Suprapubic skin (tissue), 4 donors: ENCODE results near the gene MBTPS2. TPM values are rescaled to one million over a fixed set of nuclear protein-coding genes. Genes with fewer than 3 reads are reported as not detected.

Source experiments
- DNase-seq, 2 donors: peaks; one replicate each; pipeline ENCODE4 v3.0.0-alpha.2; 2019; ENCODE audit warnings: low spot score in 2 of 2
- H3K27ac ChIP-seq: fragments of 200-600 bp; sonication (generic); one replicate; pipeline ENCODE4 v1.5.1; 2019
- H3K27me3 ChIP-seq: fragments of 200-600 bp; sonication (generic); one replicate; pipeline ENCODE4 v1.5.1; 2019
- H3K36me3 ChIP-seq: fragments of 200-600 bp; sonication (generic); one replicate; pipeline ENCODE4 v1.5.1; 2019
- H3K4me1 ChIP-seq: fragments of 200-600 bp; sonication (generic); one replicate; pipeline ENCODE4 v1.5.1; 2019
- H3K4me3 ChIP-seq: fragments of 200-600 bp; sonication (generic); one replicate; pipeline ENCODE4 v1.5.1; 2019; ENCODE audit warnings: mild to moderate bottlenecking
- H3K9me3 ChIP-seq: fragments of 200-600 bp; sonication (generic); one replicate; pipeline ENCODE4 v1.5.1; 2019
- EP300 ChIP-seq: sonication (generic); formaldehyde crosslinking; IDR thresholded peaks from one replicate; pipeline ENCODE4 v1.6.1; 2017; ENCODE audit warnings: antibody characterized with exemption
- POLR2A ChIP-seq, 2 donors: fragments of 450-650 bp; IDR thresholded peaks; one replicate each; pipeline ENCODE4 v1.6.1; 2017; ENCODE audit warnings: antibody characterized with exemption in 2 of 2, mild to moderate bottlenecking in 2 of 2, moderate library complexity in 2 of 2
- POLR2AphosphoS5 ChIP-seq, 3 donors: sonication (generic); formaldehyde crosslinking; IDR thresholded peaks; one replicate each; pipeline ENCODE4 v1.6.1; 2017; ENCODE audit warnings: antibody characterized with exemption in 3 of 3
- WGBS: methylation state at CpG from one replicate; pipeline ENCODE4 v1.1.5; 2018; 5-methylcytosine and 5-hydroxymethylcytosine counted together
- total RNA-seq, 4 donors: library from RNA; depleted of rRNA; stranded (reverse); fragments of >200 nt; gene quantifications; one replicate each; pipeline ENCODE4 v1.1.0, GENCODE V29; 2016
- TF ChIP-seq, protein P1 (sequence below), 2 donors: fragments of 200-600 bp in 1 of 2; fragments of 450-650 bp in 1 of 2; sonication (generic) in 1 of 2; IDR thresholded peaks; one replicate each; pipeline ENCODE4 v1.5.1; 2016 to 2019; ENCODE audit warnings: antibody characterized with exemption in 2 of 2, mild to moderate bottlenecking in 1 of 2, moderate library complexity in 1 of 2

Gene MBTPS2
- total RNA-seq, 4 donors from 2014 or later = 4.5 to 8.7 (median 5.7) TPM

DNA sequence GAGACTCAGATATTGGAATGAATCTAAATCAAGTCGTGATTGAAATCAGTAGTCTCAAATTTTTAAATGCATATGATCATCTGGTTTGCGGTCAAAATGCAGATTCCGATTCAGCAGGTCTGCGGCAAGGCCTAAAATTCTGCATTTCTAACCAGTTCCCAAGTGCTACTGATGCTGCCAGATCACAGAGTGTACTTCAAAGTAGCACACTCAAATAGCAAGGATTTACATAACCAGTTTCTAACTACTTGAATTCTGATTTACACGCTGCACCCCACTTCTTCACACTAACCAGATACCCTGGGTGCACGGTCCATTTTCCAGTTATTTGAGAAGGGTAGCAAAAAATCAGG is 752 bp downstream of the MBTPS2 start:
- Histone ChIP-seq H3K9me3 (no peaks in the 10 kb centered on the region), H3K27me3 (no peaks in the 10 kb centered on the region), H3K36me3 (peaks cover 8% of the 10 kb centered on the region), H3K4me1 (peaks cover 7% of the 10 kb centered on the region), H3K4me3 (peak overlapping the region; percentile 68), H3K27ac (no peak overlapping the region)
- TF ChIP-seq EP300 (no peak), POLR2A (IDR thresholded peaks at IDR 0.05) (no peak), POLR2AphosphoS5 (IDR thresholded peaks at IDR 0.05) (no peak)
- TF ChIP-seq, protein P1, sequence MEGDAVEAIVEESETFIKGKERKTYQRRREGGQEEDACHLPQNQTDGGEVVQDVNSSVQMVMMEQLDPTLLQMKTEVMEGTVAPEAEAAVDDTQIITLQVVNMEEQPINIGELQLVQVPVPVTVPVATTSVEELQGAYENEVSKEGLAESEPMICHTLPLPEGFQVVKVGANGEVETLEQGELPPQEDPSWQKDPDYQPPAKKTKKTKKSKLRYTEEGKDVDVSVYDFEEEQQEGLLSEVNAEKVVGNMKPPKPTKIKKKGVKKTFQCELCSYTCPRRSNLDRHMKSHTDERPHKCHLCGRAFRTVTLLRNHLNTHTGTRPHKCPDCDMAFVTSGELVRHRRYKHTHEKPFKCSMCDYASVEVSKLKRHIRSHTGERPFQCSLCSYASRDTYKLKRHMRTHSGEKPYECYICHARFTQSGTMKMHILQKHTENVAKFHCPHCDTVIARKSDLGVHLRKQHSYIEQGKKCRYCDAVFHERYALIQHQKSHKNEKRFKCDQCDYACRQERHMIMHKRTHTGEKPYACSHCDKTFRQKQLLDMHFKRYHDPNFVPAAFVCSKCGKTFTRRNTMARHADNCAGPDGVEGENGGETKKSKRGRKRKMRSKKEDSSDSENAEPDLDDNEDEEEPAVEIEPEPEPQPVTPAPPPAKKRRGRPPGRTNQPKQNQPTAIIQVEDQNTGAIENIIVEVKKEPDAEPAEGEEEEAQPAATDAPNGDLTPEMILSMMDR (IDR thresholded peaks at IDR 0.05) = no peak
- WGBS = 47% methylated on average over 6 of the region's 6 CpGs
- DNase-seq = no peak

DNA sequence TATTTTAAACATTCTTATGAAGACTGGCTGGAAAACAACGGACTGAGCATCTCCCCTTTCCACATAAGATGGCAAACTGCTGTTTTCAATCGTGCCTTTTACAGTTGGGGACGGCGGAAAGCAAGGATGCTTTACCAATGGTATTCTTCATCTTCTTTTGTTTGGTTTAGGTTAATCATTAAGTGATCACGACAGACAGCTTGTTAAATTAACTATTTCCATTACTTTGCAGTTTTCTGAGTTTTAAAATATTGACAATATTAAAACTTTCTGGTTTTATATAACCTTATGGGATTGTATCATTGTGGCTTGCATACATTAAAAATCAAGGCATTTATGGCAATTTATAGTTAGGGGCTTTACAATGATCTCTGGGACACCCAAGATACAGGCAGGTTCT is 3.8 kb downstream of the MBTPS2 start:
- TF ChIP-seq POLR2AphosphoS5 (IDR thresholded peaks at IDR 0.05) (no peak), POLR2A (IDR thresholded peaks at IDR 0.05) (no peak), EP300 (no peak)
- TF ChIP-seq, protein P1 (IDR thresholded peaks at IDR 0.05) = no peak
- DNase-seq = no peak
- Histone ChIP-seq H3K36me3 (peaks cover 24% of the 10 kb centered on the region), H3K9me3 (no peaks in the 10 kb centered on the region), H3K27me3 (no peaks in the 10 kb centered on the region), H3K27ac (no peak overlapping the region), H3K4me1 (peaks cover 7% of the 10 kb centered on the region), H3K4me3 (no peak overlapping the region)
- 69% methylated on average over 5 of the region's 5 CpGs for WGBS

DNA sequence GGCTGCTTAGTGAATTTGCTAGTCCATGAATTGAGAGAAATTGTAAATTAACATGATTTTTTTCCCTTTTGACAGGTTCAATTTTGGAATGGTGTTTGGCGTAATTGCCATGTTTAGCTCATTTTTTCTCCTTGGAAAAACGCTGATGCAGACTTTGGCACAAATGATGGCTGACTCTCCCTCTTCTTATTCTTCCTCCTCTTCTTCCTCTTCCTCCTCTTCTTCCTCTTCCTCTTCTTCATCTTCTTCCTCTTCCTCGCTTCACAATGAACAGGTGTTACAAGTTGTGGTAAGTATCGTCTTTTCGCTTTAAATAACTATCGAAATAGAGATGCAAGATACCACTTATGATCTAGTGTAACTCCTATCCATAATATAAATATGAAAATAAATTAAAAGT is 5.7 kb downstream of the MBTPS2 start:
- WGBS = 89% methylated on average over 6 of the region's 6 CpGs
- no peak for DNase-seq
- Histone ChIP-seq H3K9me3 (no peaks in the 10 kb centered on the region), H3K27me3 (no peaks in the 10 kb centered on the region), H3K27ac (no peak overlapping the region), H3K4me3 (no peak overlapping the region), H3K4me1 (peaks cover 7% of the 10 kb centered on the region), H3K36me3 (peaks cover 25% of the 10 kb centered on the region)
- TF ChIP-seq POLR2AphosphoS5 (IDR thresholded peaks at IDR 0.05) (no peak), EP300 (no peak), POLR2A (IDR thresholded peaks at IDR 0.05) (no peak)
- TF ChIP-seq, protein P1 (IDR thresholded peaks at IDR 0.05) = no peak

DNA sequence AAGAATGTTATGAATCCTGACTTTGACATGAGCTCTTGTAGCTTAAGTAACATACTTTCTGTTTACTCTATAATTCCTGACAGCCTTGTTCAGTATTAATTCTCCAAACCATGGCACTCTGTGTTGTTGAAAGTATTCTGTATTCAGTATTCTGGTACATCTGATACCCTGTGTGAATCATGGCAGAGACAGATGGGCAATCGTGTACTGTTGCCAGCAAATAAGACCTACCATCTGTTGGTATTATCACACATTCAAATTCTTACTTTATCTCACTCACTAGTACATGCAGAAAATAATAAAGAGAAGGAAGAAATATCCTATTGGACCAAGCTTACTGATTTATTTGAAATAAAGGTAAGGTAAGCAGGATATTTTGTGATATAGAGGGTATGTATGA is 7.9 kb downstream of the MBTPS2 start:
- no peak for DNase-seq
- Histone ChIP-seq H3K36me3 (peaks cover 29% of the 10 kb centered on the region), H3K27ac (no peak overlapping the region), H3K27me3 (no peaks in the 10 kb centered on the region), H3K4me1 (no peaks in the 10 kb centered on the region), H3K4me3 (no peak overlapping the region), H3K9me3 (no peaks in the 10 kb centered on the region)
- WGBS = 81% methylated on average over 1 of the region's 1 CpG
- TF ChIP-seq POLR2AphosphoS5 (IDR thresholded peaks at IDR 0.05) = no peak
- TF ChIP-seq, protein P1 (IDR thresholded peaks at IDR 0.05) = no peak

DNA sequence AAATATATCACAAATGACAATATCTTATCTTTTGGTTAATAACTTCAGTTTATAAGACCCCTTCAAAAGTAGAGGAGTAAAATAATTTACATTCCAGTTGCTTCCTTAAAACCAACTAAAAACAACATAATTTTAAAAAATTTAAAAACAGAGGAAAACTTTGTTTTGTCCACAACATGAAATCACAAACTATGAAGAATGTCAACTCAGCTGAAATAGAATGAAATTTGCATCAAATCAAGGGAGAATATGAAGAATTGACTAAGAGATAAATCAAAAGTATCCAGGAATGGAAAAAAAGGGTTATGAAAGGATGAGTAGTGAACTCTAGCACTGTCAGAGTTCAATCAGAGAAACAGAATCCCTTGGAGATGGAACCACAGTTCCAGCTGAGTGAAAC is 14.2 kb downstream of the MBTPS2 start:
- Histone ChIP-seq H3K27me3 (no peaks in the 10 kb centered on the region), H3K4me3 (no peak overlapping the region), H3K36me3 (peaks cover 22% of the 10 kb centered on the region), H3K27ac (no peak overlapping the region), H3K9me3 (no peaks in the 10 kb centered on the region), H3K4me1 (no peaks in the 10 kb centered on the region)
- TF ChIP-seq POLR2AphosphoS5 (IDR thresholded peaks at IDR 0.05) = no peak
- DNase-seq = no peak

DNA sequence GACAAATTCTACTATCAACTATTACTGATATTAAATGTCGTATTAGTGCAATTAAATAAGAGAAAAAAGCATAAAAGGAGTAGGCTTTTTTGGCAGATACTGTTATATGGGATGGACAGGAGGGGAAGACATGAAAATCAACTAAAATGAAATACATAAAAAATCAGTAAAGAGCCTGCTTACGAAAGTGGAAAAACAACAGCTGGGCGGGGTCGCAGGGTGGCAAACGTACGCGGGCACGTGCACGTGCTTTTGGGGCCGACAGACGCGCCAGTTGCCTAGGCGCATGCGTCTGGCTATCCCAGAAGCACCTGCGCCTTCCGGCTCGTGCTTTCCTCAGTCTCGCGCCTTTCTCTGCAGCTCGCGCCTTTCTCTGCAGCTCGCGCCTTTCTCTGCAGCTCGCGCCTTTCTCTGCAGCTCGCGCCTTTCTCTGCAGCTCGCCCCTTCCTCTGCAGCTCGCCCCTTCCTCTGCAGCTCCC is 16.6 kb downstream of the MBTPS2 start, which contains the start of gene YY2:
Gene YY2 (plus strand): TSS at position 51 of the 479 bp plus-strand sequence. CDS start 498 bp downstream, outside the sequence.
- 88% methylated on average over 29 of the region's 29 CpGs for WGBS
- H3K9me3 ChIP-seq = no peaks in the 10 kb centered on the region
- no peaks in the 10 kb centered on the region for H3K27me3 ChIP-seq
- H3K4me1 ChIP-seq = no peaks in the 10 kb centered on the region
- no peak within 1 kb of the TSS for H3K4me3 ChIP-seq
- no peak for TF ChIP-seq POLR2A (IDR thresholded peaks at IDR 0.05)
- no peak for TF ChIP-seq POLR2AphosphoS5 (IDR thresholded peaks at IDR 0.05)
- TF ChIP-seq EP300 = no peak
- TF ChIP-seq, protein P1 (IDR thresholded peaks at IDR 0.05) = no peak
- H3K27ac ChIP-seq = no peak within 1 kb of the TSS
- DNase-seq = no peak
- H3K36me3 ChIP-seq = peaks cover 20% of the 10 kb centered on the region
